ENCODE data around the gene VAC14. TPM values are rescaled to one million over a fixed set of nuclear protein-coding genes. Genes with fewer than 3 reads are reported as not detected.

The VAC14 gene
- 35.2 and 53.2 TPM in 2 replicates for total RNA-seq

DNA sequence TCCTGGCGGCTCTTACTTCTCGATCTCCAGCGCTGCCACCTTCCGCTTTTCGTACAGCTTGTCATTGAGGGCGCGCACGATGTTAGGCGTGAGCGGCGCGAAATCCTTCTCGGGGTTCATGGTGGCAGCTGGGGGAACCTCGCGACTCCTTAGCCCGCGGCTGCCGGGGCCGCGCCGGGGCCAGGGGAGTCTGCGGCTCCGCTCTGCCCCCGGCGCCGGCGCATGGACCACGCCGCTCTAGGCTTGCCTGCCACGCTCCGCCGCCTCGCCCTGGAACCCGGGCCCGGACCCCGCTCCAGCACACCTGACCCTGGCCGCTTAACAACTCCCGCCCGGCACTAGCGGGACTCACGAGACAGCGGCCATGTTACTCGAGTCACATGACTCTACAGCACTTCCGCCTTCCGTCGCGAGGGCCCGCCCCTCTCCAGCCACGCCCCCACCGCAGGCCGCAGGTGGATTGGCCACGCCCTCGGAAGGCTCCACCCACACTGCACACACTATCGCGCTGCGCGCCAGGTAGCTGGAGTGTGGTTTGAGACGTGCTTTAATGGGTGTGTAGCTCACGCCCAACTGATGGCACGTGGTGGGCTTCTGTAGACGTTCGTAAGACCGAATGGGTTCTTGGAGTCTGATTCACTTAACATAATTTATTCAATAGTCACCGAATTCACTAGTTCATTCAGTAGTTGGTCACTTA lies at the start of gene VAC14:
TSS of gene VAC14 (minus strand) at position 378 of the 700 bp plus-strand sequence. CDS start at position 120, 258 bp downstream.

GRCh38 chr16:70685938-70686375 lies 115.0 kb downstream of the VAC14 start, which contains the start of gene MTSS2:
TSS of gene MTSS2 (minus strand) at chr16:70686053. CDS start at chr16:70685791, 262 bp downstream.

GRCh38 chr16:70646260-70647241 lies 154.4 kb downstream of the VAC14 start, which contains the start of gene IL34:
TSS of gene IL34 (plus strand) at chr16:70646559. CDS start at chr16:70646948, 389 bp downstream.

Other genes starting within 250 kb of the VAC14 start
- 1.0 and 2.1 TPM in 2 replicates for gene IL34, start 154.6 kb downstream of the VAC14 start, total RNA-seq
- 23.2 and 73.8 TPM in 2 replicates for gene MTSS2, start 115.1 kb downstream of the VAC14 start, total RNA-seq

All from nasal cavity respiratory epithelium epithelial cell of viscerocranial mucosa (primary cell).